IMR-90 (cell line): ENCODE results near the gene SBNO1.

Experiments
- BHLHE40 ChIP-seq: fragments of 150-350 bp; IDR thresholded peaks from 2 replicates; pipeline ENCODE4 v1.6.1; 2016; ENCODE audit warnings: mild to moderate bottlenecking, low read depth, low read length
- CEBPB ChIP-seq: IDR thresholded peaks from 2 replicates; pipeline ENCODE4 v1.6.1; 2012; ENCODE audit warnings: low read depth, low read length, improper control_type of control experiment
- CTCF ChIP-seq: conservative IDR thresholded peaks from 2 replicates; pipeline ENCODE4 v1.5.1; 2012; ENCODE audit warnings: mild to moderate bottlenecking, low read depth, low read length, improper control_type of control experiment
- MAFK ChIP-seq: IDR thresholded peaks from 2 replicates; pipeline ENCODE4 v1.6.1; 2012; ENCODE audit warnings: low read depth, low read length, improper control_type of control experiment
- NFE2L2 ChIP-seq: fragments of 150-350 bp; IDR thresholded peaks from 2 replicates; pipeline ENCODE4 v1.6.1; 2016; ENCODE audit warnings: low read depth, mild to moderate bottlenecking, low read length
- POLR2A ChIP-seq: IDR thresholded peaks from 2 replicates; pipeline ENCODE4 v1.6.1; 2012; ENCODE audit warnings: mild to moderate bottlenecking, low read depth, low read length
- RAD21 ChIP-seq: IDR thresholded peaks from 2 replicates; pipeline ENCODE4 v1.6.1; 2012; ENCODE audit warnings: low read length, improper control_type of control experiment
- RFX5 ChIP-seq: IDR thresholded peaks from 2 replicates; pipeline ENCODE4 v1.8.0; 2012; ENCODE audit warnings: low read depth, mild to moderate bottlenecking, low read length, moderate library complexity
- USF2 ChIP-seq: fragments of 150-350 bp; IDR thresholded peaks from 2 replicates; pipeline ENCODE4 v1.6.1; 2017; ENCODE audit warnings: mild to moderate bottlenecking, antibody characterized with exemption, low read length, low read depth

GRCh38 chr12:123284669-123285068 lies 80.0 kb downstream of the SBNO1 start:
- no peak for TF ChIP-seq CTCF
- TF ChIP-seq POLR2A = no peak
- no peak for TF ChIP-seq RAD21
- TF ChIP-seq CEBPB = no peak
- TF ChIP-seq NFE2L2 = no peak
- no peak for TF ChIP-seq BHLHE40
- no peak for TF ChIP-seq RFX5
- no peak for TF ChIP-seq USF2
- TF ChIP-seq MAFK = no peak
